Activated CD8-positive, alpha-beta T cell treated with anti-CD3 and anti-CD28 coated beads, Interleukin-2, amount 10 ng/mL, durations not matched to agents 7 days and 5 days (primary cell): ENCODE results near the gene FANCG. TPM values are rescaled to one million over a fixed set of nuclear protein-coding genes. Genes with fewer than 3 reads are reported as not detected.

Experiments used
- ATAC-seq: fragments of 150-1000 bp; cut with Tn5 transposase; one replicate; pipeline ENCODE4 v1.10.0; 2021; ENCODE audit warnings: moderate library complexity
- CTCF ChIA-PET: fragments of 350-600 bp; sonication (Branson Sonifier 250); formaldehyde crosslinking; loops from one replicate; lab custom pipeline; 2021; ENCODE audit warnings: antibody characterized with exemption; lab: Charles Lee
- POLR2A ChIA-PET: fragments of 350-600 bp; sonication (Branson Sonifier 250); formaldehyde crosslinking; loops from one replicate; lab custom pipeline; 2021; ENCODE audit warnings: antibody characterized with exemption; lab: Charles Lee
- DNase-seq: peaks from one replicate; pipeline ENCODE4 v3.0.0-alpha.2; 2020
- H3K27ac Mint-ChIP-seq: one replicate; pipeline ENCODE4 v1.8.0; 2021; ENCODE audit warnings: mild to moderate bottlenecking, mixed read lengths
- H3K27me3 Mint-ChIP-seq: one replicate; pipeline ENCODE4 v1.8.0; 2021; ENCODE audit warnings: low read depth, mixed read lengths
- H3K36me3 Mint-ChIP-seq: one replicate; pipeline ENCODE4 v1.8.0; 2021; ENCODE audit warnings: low read depth, mixed read lengths
- H3K4me1 Mint-ChIP-seq: one replicate; pipeline ENCODE4 v1.8.0; 2021; ENCODE audit warnings: low read depth, mixed read lengths
- H3K4me3 Mint-ChIP-seq: one replicate; pipeline ENCODE4 v1.8.0; 2021; ENCODE audit warnings: mild to moderate bottlenecking, mixed read lengths
- H3K9me3 Mint-ChIP-seq: one replicate; pipeline ENCODE4 v1.8.0; 2022; ENCODE audit warnings: mixed read lengths; ENCODE audit not compliant: insufficient read depth
- total RNA-seq, 2 experiments: library from RNA; stranded (reverse); gene quantifications; one replicate each; pipeline ENCODE4 v1.2.3, GENCODE V29; 2021

Gene FANCG
- total RNA-seq, 2 experiments from 2014 or later, result 125 to 136 TPM

- ATAC-seq (peak; percentile 93), DNase-seq (peak; percentile 96)
- peaks cover 43% of the 10 kb centered on the region for H3K36me3 Mint-ChIP-seq
- H3K27ac Mint-ChIP-seq, result peak within 1 kb of the TSS; percentile 96
- no peaks in the 10 kb centered on the region for H3K27me3 Mint-ChIP-seq
- CTCF ChIA-PET, result interaction anchor here (0.7 to 2.9 kb wide), 12 partner anchors 8 to 593 kb away, joined by 3 to 11 read pairs (median 5); partner anchors contain the start of genes ATOSB, FANCG and VCP
- H3K9me3 Mint-ChIP-seq, result no peaks in the 10 kb centered on the region
- POLR2A ChIA-PET, result interaction anchor here (0.7 to 3.1 kb wide), 8 partner anchors 9 to 555 kb away, joined by 3 to 33 read pairs (median 10); partner anchors contain the start of genes ATOSB, CCDC107, FANCG and RMRP
- H3K4me1 Mint-ChIP-seq, result peaks cover 40% of the 10 kb centered on the region
- H3K4me3 Mint-ChIP-seq, result peak within 1 kb of the TSS; percentile 97
These were observed 23.3 kb upstream of the FANCG start, which contains the start of gene STOML2 for GRCh38 chr9:35102769-35103659. TSS of gene STOML2 (minus strand) at chr9:35103131. CDS start at chr9:35103094, 37 bp downstream.

- peak overlapping the region; percentile 97 for H3K4me3 Mint-ChIP-seq
- no peaks in the 10 kb centered on the region for H3K27me3 Mint-ChIP-seq
- CTCF ChIA-PET, result interaction anchor here (0.7 to 2.9 kb wide), 9 partner anchors 8 to 594 kb away, joined by 3 to 11 read pairs (median 4); partner anchors contain the start of gene FANCG
- POLR2A ChIA-PET, result interaction anchor here (1.3 to 3.1 kb wide), 5 partner anchors 9 to 31 kb away, joined by 5 to 33 read pairs (median 20); partner anchors contain the start of genes ATOSB, FANCG and VCP
- peaks cover 41% of the 10 kb centered on the region for H3K36me3 Mint-ChIP-seq
- peak overlapping the region; percentile 96 for H3K27ac Mint-ChIP-seq
- no peaks in the 10 kb centered on the region for H3K9me3 Mint-ChIP-seq
- ATAC-seq (peak; percentile 32), DNase-seq (peak; percentile 35)
- H3K4me1 Mint-ChIP-seq, result peaks cover 40% of the 10 kb centered on the region
These were observed 22.7 kb upstream of the FANCG start for GRCh38 chr9:35102465-35102768.

- no peaks in the 10 kb centered on the region for H3K27me3 Mint-ChIP-seq
- peaks cover 42% of the 10 kb centered on the region for H3K36me3 Mint-ChIP-seq
- CTCF ChIA-PET, result interaction anchor here (0.6 to 7.9 kb wide), 10 partner anchors 14 to 1049 kb away, joined by 3 to 111 read pairs (median 8); partner anchors contain the start of genes ATOSB, FANCG, UBAP2 and VCP
- DNase-seq (no peak), ATAC-seq (no peak)
- H3K4me1 Mint-ChIP-seq, result peaks cover 55% of the 10 kb centered on the region
- peak overlapping the region; percentile 17 for H3K27ac Mint-ChIP-seq
- POLR2A ChIA-PET, result interaction anchor here (1.1 to 8.4 kb wide), 5 partner anchors 16 to 198 kb away, joined by 3 to 94 read pairs (median 6); partner anchors contain the start of genes FANCG and VCP
- H3K9me3 Mint-ChIP-seq, result no peaks in the 10 kb centered on the region
- no peak overlapping the region for H3K4me3 Mint-ChIP-seq
These were observed 17.8 kb upstream of the FANCG start for GRCh38 chr9:35097573-35097972.

- ChIA-PET POLR2A (interaction anchor here (0.6 to 8.4 kb wide), 8 partner anchors 13 to 442 kb away, joined by 3 to 94 read pairs (median 4); partner anchors contain the start of genes ATOSB, FANCG and VCP), CTCF (interaction anchor here (0.8 to 7.9 kb wide), 19 partner anchors 8 to 412 kb away, joined by 3 to 111 read pairs (median 4); partner anchors contain the start of genes ATOSB, FANCG and VCP)
- Mint-ChIP-seq H3K4me3 (peak within 1 kb of the TSS; percentile 85), H3K36me3 (peaks cover 38% of the 10 kb centered on the region), H3K9me3 (no peaks in the 10 kb centered on the region), H3K4me1 (peaks cover 44% of the 10 kb centered on the region), H3K27ac (peak within 1 kb of the TSS; percentile 92), H3K27me3 (no peaks in the 10 kb centered on the region)
- DNase-seq, result peak; percentile 91
- ATAC-seq, result peak; percentile 92
These were observed 16.5 kb upstream of the FANCG start, which contains the start of gene PIGO for GRCh38 chr9:35096035-35096849. TSS of gene PIGO (minus strand) at chr9:35096591. CDS start at chr9:35095565, 1,026 bp downstream.

- Mint-ChIP-seq H3K27ac (no peak overlapping the region), H3K4me3 (no peak overlapping the region), H3K4me1 (peaks cover 21% of the 10 kb centered on the region), H3K27me3 (no peaks in the 10 kb centered on the region), H3K36me3 (peaks cover 47% of the 10 kb centered on the region), H3K9me3 (no peaks in the 10 kb centered on the region)
- DNase-seq (no peak), ATAC-seq (no peak)
- CTCF ChIA-PET, result interaction anchor here (2.2 to 7.9 kb wide), 2 partner anchors 12 to 20 kb away, joined by 9 to 111 read pairs; partner anchors contain the start of genes FANCG and VCP
- POLR2A ChIA-PET, result interaction anchor here (8.4 kb wide), 1 partner anchor 13 kb away, joined by 94 read pairs; the partner anchor contains the start of gene FANCG
These were observed 11.8 kb upstream of the FANCG start for GRCh38 chr9:35091536-35091935.

DNA sequence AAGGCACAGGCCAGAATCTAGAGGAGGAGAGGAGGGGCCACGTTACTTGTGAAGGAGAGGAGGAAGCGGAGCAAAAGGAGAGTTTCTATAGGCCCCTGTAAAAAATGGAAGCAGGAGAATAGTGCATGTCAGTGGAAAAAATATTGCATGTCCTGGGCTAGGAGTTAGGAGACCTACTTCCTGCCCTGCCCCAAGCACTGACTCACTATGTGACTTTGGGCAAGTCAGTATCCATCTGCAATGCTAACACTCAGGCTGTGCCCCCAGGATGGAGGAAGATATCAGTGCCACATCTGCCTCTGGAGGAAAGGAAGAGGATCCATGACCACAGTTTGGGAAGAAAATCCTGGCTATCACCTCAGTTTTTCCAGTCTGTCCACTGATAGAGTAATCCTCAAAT lies 9.7 kb upstream of the FANCG start:
- POLR2A ChIA-PET, result no interaction called here
- CTCF ChIA-PET, result no interaction called here
- Mint-ChIP-seq H3K27ac (no peak overlapping the region), H3K27me3 (no peaks in the 10 kb centered on the region), H3K4me1 (peaks cover 4% of the 10 kb centered on the region), H3K36me3 (peaks cover 44% of the 10 kb centered on the region), H3K4me3 (no peak overlapping the region), H3K9me3 (no peaks in the 10 kb centered on the region)
- ATAC-seq (no peak), DNase-seq (no peak)

DNA sequence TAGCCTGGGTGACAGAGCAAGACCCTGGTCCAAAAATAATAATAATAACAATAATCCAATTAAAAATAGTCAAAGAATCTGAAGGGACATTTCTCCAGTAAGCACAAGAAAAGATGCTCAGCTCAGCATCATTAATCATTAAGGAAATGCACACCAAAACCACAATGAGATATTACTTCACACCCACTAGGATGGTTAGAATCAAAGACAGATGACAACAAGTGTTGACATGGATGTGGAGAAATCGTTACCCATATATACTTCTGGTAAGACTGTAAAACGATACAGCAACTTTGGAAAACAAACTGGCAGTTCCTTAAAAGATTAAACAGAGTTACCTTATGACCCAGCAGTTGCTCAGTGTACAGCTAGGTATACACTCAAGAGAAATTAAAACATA lies 5.3 kb upstream of the FANCG start:
- DNase-seq (no peak), ATAC-seq (no peak)
- ChIA-PET POLR2A (no interaction called here), CTCF (interaction anchor here (0.8 kb wide), 1 partner anchor 11 kb away, joined by 3 read pairs; the partner anchor contains the start of gene PIGO)
- H3K4me1 Mint-ChIP-seq, result peaks cover 3% of the 10 kb centered on the region
- peaks cover 19% of the 10 kb centered on the region for H3K36me3 Mint-ChIP-seq
- no peaks in the 10 kb centered on the region for H3K27me3 Mint-ChIP-seq
- no peaks in the 10 kb centered on the region for H3K9me3 Mint-ChIP-seq
- no peak overlapping the region for H3K4me3 Mint-ChIP-seq
- H3K27ac Mint-ChIP-seq, result no peak overlapping the region

- H3K36me3 Mint-ChIP-seq, result peaks cover 41% of the 10 kb centered on the region
- no peak for ATAC-seq
These were observed 709 bp downstream of the FANCG start for GRCh38 chr9:35079041-35079425.

GRCh38 chr9:35078066-35078465 lies 1.7 kb downstream of the FANCG start:
- DNase-seq (no peak), ATAC-seq (no peak)
- Mint-ChIP-seq H3K4me1 (peaks cover 36% of the 10 kb centered on the region), H3K36me3 (peaks cover 50% of the 10 kb centered on the region), H3K4me3 (peak overlapping the region; percentile 95), H3K27ac (peak overlapping the region; percentile 99), H3K9me3 (no peaks in the 10 kb centered on the region), H3K27me3 (no peaks in the 10 kb centered on the region)
- ChIA-PET POLR2A (interaction anchor here (1.5 to 6.4 kb wide), 4 partner anchors 16 to 36 kb away, joined by 5 to 94 read pairs (median 17); partner anchors contain the start of genes PIGO and STOML2), CTCF (interaction anchor here (1.0 to 9.3 kb wide), 2 partner anchors 16 to 39 kb away, joined by 3 to 111 read pairs; partner anchors contain the start of gene PIGO)

More at GRCh38 chr9:35079041-35079425, 709 bp downstream of the FANCG start:
- Mint-ChIP-seq H3K27me3 (no peaks in the 10 kb centered on the region), H3K9me3 (no peaks in the 10 kb centered on the region), H3K4me1 (peaks cover 28% of the 10 kb centered on the region), H3K27ac (peak overlapping the region; percentile 99), H3K4me3 (peak overlapping the region; percentile 95)
- ChIA-PET POLR2A (interaction anchor here (1.4 to 6.4 kb wide), 7 partner anchors 8 to 35 kb away, joined by 4 to 94 read pairs (median 14); partner anchors contain the start of genes PIGO, STOML2 and VCP), CTCF (interaction anchor here (1.0 to 9.3 kb wide), 8 partner anchors 8 to 414 kb away, joined by 3 to 111 read pairs (median 9); partner anchors contain the start of genes PIGO, STOML2 and VCP)
- DNase-seq, result no peak

DNA sequence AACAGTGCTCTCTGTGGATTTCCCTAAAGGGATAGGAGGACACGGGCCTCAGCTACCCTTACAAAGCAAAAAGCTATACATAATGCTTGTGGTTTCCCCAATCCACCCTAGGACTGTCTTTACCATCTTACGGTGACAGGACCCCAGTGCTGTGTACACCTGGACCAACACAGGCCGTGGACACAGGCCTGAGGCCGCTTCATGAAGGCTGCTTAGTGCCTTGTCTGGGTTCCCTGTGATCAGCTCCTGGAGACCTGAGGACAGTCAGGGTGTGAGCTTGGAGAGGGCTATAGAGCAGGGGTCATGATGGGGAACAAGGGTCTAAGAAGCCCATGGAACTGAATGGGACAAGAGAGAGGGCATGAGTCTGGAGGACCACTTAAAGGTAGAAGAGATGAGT lies 2.9 kb downstream of the FANCG start:
- no peaks in the 10 kb centered on the region for H3K9me3 Mint-ChIP-seq
- H3K4me3 Mint-ChIP-seq, result no peak overlapping the region
- ATAC-seq (no peak), DNase-seq (no peak)
- ChIA-PET CTCF (interaction anchor here (9.3 kb wide), 1 partner anchor 18 kb away, joined by 111 read pairs; the partner anchor contains the start of gene PIGO), POLR2A (interaction anchor here (1.5 to 6.4 kb wide), 2 partner anchors 17 to 26 kb away, joined by 5 to 94 read pairs; partner anchors contain the start of genes PIGO and STOML2)
- no peaks in the 10 kb centered on the region for H3K27me3 Mint-ChIP-seq
- H3K4me1 Mint-ChIP-seq, result peaks cover 42% of the 10 kb centered on the region
- H3K27ac Mint-ChIP-seq, result no peak overlapping the region
- H3K36me3 Mint-ChIP-seq, result peaks cover 58% of the 10 kb centered on the region
